PC-9 (cell line): ENCODE data around the gene PCDH9.

Source experiments
- CTCF ChIP-seq: fragments of 200-600 bp; sonication (generic); conservative IDR thresholded peaks from 2 replicates; pipeline ENCODE4 v1.6.1; 2017; ENCODE audit warnings: mixed run types, antibody characterized with exemption, mild to moderate bottlenecking, moderate library complexity
- EZH2 ChIP-seq: fragments of 200-600 bp; sonication (generic); IDR thresholded peaks from 2 replicates; pipeline ENCODE4 v1.8.0; 2017; ENCODE audit warnings: antibody characterized with exemption, low read depth

GRCh38 chr13:66624302-66624701, 605.8 kb downstream of the PCDH9 start:
- TF ChIP-seq CTCF (no peak), EZH2 (no peak)
